GM21737 (cell line): ENCODE results near the gene VCL.
"Not testable (repeated sequence)": the region's sequence is repeated elsewhere in the genome, so short reads cannot be mapped to it uniquely, and the experiment has no call there.

Source experiments
- ATAC-seq: cut with Tn5 transposase; IDR thresholded peaks from one replicate; pipeline ENCODE4 v1.9.1; 2021; ENCODE audit warnings: mild to moderate bottlenecking, moderate library complexity; ENCODE audit not compliant: unreplicated experiment

Gene VCL

DNA sequence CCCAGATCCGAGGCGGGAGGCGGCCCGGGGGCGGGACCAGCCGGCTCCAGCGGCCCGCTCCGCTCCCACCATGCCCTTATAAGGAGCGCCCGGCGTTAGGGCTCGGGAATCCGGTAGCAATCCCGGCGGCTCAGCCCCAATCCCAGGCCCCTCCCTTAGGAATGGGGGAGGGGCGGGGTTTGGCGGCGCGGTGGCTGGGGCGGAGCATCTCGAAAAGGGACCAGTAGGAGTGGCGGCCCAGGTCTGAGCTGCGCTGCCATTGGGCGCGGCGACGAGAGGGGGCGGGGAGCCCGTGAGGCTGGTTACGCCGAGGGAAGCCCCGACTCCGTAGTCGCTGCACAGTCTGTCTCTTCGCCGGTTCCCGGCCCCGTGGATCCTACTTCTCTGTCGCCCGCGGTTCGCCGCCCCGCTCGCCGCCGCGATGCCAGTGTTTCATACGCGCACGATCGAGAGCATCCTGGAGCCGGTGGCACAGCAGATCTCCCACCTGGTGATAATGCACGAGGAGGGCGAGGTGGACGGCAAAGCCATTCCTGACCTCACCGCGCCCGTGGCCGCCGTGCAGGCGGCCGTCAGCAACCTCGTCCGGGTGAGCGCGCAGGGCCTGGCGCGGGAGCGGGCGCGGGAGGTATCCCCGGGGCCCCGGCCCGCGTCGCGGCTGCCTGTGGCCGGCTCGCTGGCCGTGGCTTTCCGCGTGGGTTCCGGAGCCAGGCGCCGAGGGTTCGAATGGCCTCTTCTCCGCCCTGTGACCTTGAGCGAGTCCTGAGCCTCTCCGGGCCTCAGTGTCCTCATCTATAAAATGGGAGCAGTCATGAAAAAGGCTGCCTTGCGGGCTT, at the start of gene VCL:
TSS of gene VCL (plus strand) at position 330 of the 836 bp plus-strand sequence. CDS start at position 422, 92 bp downstream.
- ATAC-seq = peak; percentile 97

- no peak for ATAC-seq
Measured at GRCh38 chr10:73948947-73949633, 48.8 kb upstream of the VCL start.

- ATAC-seq = no peak
Measured at GRCh38 chr10:73950155-73950948, 47.6 kb upstream of the VCL start.

DNA sequence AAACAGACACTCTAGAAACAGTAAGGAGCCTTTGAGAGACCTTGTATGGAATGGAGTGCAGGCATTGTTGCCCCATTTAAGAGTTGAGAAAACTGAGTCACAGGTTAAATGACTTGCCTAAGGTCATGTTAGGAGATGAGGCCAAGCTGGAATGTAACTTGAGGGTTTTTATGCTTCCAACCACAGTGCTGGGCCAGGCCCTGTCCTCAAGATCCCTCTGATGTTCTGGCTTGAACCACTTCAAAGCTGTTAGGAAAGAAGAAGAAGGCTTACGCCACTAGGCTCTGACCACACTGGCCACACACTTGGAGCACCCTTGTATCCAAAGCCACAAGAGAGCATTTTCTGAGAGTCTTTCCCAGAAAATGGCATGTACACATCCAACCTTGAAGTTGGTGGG, 44.3 kb upstream of the VCL start:
- ATAC-seq = no peak

GRCh38 chr10:73954737-73955136, 43.2 kb upstream of the VCL start:
- no peak for ATAC-seq

GRCh38 chr10:73955719-73956118, 42.2 kb upstream of the VCL start:
- no peak for ATAC-seq

- ATAC-seq = peak; percentile 51
Measured at GRCh38 chr10:73956476-73957359, 41.2 kb upstream of the VCL start.

DNA sequence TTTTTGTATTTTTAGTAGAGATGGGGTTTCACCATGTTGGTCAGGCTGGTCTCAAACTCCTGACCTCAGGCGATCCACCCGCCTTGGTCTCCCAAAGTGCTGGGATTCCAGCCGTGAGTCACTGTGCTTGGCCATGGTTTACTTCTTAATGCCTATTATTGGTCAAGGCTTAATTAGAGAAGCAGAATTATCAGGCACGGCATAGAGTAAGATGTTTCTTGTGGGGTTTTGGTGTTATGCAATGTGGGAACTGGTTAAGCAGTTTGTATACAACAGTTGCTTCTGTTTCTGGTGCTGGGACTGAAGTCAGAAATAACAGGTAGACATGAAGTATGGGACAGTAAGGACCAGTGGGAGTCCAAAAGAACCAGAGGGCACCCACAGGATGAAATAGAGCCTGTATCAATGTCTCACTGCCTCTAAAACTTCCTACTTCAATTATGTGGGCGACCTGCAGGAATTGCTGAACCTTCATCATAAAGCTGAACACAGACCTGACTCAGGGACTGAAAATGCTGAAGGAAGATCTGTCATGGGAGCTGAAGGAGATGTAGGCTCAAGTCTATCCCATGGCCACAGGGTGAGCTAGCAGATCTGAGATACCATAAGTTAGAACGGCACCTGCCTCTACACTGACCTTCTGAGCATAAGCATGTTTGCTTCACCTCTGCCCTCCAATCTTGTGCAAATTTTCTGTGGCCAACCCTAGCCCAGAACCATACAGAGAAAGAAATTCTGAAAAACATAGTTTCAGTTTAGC, 38.3 kb upstream of the VCL start:
- no peak for ATAC-seq

GRCh38 chr10:73962386-73962785, 35.5 kb upstream of the VCL start:
- ATAC-seq = no peak

- ATAC-seq = not testable (repeated sequence)
Measured at GRCh38 chr10:73963533-73963932, 34.4 kb upstream of the VCL start.

DNA sequence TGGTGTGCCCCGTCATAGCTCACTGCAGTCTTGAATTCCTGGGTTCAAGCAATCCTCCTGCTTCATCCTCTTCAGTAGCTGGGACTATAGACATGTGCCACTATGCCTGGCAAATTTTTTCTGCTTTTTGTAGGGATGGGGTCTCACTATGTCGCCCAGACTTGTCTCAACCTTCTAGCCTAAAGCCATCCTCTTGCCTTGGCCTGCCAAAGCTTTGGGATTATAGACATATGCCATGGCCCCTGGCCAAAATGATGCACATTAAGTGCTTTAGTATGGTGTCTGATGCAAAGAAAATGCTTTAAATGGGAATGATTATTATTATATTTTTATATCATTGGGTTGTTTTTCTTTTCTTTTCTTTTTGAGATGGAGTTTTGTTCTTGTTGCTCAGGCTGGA, 33.2 kb upstream of the VCL start:
- ATAC-seq = no peak

DNA sequence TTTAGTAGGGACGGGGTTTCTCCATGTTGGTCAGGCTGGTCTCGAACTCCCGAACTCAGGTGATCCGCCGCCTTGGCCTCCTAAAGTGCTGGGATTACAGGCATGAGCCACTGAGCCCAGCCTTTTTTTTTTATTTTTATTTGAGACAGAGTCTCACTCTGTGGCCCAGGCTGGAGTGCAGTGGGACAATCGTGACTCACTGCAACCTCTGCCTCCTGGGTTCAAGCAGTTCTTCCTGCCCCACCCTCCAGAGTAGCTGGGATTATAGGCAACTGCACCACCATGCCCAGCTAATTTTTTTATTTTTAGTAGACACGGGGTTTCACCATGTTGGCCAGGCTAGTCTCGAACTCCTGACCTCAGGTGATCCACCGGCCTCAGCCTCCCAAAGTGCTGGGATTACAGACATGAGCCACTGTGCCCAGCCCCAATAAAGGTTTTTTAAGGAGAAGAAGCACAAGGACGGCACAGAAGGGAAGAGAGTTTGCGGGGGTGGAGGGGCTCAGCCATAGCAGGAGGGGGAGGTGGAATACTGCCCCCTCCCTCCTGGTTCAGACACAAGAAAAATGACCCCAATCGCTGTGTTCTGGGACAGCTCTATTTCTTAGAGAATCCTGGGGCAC, 32.5 kb upstream of the VCL start:
- not testable (repeated sequence) for ATAC-seq

DNA sequence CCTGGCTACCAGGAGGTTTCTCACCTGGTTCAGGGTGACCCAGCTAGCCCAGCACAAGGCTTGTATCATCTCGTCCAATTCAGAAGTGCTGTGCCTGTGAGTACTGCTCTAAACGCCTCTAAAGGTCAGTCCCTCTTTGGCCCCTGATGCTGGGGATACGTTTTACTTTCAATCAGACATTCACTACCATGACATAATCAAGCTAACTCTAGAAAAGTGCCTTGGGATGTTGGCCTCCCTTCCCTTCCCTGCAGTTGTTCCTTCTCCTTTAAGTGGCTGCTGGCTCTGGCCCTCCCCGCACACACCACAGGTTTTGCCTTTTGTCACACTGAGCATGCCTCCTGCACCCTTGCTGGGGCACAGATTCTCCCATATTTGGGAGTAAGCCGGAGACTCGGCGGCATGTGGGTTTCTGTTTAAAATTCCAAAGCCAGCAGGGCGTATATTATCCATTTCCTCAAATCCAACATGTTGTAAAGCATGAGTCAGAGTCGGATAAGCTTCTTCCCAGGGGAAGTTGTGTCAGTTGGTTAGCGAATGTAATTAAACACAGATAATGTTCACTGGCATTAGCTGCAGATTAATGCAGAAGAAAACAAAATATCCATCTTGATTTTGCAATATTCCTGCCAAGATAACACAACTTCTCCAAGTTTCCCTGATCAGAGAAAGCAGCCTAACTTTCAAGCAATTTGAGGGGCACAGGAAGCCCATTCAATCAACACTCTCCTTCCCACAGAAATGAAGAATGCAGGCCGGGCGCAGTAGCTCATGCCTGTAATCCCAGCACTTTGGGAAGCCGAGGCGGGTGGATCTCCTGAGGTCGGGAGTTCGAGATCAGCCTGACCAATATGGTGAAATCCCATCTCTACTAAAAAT, 31.8 kb upstream of the VCL start:
- no peak for ATAC-seq

GRCh38 chr10:73967022-73967429, 30.9 kb upstream of the VCL start:
- no peak for ATAC-seq

DNA sequence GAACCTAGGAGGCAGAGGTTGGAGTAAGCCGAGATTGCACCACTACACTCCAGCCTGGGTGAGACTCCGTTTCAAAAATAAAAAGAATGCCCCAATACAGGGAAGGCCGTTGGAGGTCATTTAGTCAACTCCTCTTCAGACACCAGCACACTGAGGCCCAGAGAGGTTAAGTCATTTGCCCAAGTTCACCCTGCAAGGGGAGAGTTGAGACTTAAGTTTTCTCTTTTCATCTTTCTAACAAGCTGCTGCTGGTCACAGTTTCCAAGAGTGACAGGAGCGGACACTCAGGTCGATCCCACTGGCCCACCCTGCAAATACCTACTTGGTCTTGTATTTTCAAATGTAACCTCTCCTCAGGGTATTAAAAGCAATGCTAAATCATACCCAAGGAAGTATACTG, 30.4 kb upstream of the VCL start:
- no peak for ATAC-seq

GRCh38 chr10:73968098-73968521, 29.8 kb upstream of the VCL start:
- no peak for ATAC-seq

- ATAC-seq = no peak
Measured at GRCh38 chr10:73969224-73969841, 28.6 kb upstream of the VCL start.

DNA sequence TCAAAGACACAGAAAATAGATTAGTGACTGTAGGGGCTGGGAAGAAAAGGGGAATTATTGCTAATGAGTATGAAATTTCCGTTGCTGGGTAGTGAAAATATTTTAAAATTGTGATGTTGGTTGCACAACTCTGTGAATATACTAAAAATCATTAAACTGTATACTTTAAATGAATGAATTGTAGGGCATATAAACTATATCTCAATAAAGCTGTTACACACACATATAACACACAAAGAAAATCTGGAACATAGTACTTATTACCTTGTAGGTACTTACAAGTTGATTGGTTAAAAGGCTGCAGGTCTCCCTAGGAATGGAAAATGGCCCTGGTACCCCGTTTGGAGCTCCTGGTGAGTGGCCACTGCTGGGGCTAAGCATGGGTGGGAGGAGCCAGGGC, 27.1 kb upstream of the VCL start:
- ATAC-seq = no peak
